ENCODE measurements around the gene C2CD4B.
A peak's percentile ranks its signal among the peaks of the same experiment; 100 is the strongest.

DNA sequence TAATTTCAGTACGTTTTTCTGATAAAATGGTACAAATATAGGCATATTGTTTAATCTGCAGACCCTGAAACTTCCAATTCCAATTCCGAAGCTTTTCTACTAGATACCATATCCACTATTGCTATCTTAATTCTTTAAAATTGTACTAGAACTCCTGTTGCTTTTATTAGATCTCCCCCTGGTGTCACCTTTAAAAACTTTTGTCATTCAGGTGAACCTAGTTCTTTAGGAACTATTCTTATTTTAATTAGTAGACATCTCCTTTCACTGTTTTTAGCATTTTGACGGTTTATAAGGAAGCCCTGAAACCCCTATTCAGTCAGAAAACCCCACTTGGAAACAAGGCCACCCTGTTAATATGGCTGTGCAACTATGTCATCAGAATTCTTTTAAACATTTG, 22.3 kb downstream of the C2CD4B start:
- TF ChIP-seq, protein P1, sequence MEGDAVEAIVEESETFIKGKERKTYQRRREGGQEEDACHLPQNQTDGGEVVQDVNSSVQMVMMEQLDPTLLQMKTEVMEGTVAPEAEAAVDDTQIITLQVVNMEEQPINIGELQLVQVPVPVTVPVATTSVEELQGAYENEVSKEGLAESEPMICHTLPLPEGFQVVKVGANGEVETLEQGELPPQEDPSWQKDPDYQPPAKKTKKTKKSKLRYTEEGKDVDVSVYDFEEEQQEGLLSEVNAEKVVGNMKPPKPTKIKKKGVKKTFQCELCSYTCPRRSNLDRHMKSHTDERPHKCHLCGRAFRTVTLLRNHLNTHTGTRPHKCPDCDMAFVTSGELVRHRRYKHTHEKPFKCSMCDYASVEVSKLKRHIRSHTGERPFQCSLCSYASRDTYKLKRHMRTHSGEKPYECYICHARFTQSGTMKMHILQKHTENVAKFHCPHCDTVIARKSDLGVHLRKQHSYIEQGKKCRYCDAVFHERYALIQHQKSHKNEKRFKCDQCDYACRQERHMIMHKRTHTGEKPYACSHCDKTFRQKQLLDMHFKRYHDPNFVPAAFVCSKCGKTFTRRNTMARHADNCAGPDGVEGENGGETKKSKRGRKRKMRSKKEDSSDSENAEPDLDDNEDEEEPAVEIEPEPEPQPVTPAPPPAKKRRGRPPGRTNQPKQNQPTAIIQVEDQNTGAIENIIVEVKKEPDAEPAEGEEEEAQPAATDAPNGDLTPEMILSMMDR (IDR thresholded peaks at IDR 0.05), result peak; percentile 43
- TF ChIP-seq SMC3 (IDR thresholded peaks at IDR 0.05) (peak; percentile 48; the same call in 2 of the 3 replicates), POLR2A (IDR thresholded peaks at IDR 0.05; ENCODE audit: low read length) (no peak), HEYL (CRISPR knock-in tag; IDR thresholded peaks at IDR 0.05) (no peak), CHD2 (IDR thresholded peaks at IDR 0.05; ENCODE audit: low read length, partially characterized antibody) (no peak)

All from A549 (cell line).